ENCODE results near the gene ACSL5.

DNA sequence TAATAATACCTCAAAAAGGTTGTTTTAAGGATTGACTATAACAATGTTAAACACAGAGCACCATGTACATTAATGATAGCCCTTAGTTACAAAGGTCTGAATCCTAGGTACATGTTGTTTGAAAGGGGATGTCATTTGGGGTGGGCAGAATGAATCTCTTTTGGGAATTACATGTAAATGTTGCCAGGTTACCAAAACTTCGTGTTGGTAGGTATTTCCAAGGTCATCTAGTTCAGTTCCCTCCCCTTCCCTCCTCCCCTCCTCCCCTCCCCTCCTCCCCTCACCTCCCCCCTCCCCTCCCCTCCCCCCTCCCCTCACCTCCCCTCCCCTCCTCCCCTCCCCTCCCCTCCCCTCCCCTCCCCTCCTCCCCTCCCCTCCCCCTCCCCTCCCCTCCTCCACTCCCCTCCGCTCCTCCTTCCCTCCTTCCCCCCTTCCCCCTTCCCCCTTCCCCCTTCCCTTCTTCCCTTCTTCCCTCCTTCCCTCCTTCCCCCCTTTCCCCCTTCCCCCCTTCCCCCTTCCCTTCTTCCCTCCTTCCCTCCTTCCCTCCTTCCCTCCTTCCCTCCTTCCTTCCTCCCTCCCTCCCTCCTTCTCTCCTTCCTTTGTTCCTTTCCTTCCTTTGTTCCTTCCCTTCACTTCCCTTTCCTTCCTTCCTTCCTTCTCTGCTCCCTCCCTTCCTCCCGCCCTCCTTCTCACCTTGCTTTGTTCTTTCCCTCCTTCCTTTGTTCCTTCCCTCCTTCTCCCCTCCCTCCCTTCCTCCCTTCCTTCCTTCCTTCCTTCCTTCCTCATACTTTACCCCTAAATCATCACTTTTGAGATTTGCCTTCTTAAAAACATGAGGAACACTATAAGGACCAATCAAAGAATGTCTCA, 81.2 kb downstream of the ACSL5 start:
- TF ChIP-seq TAF1 (IDR thresholded peaks at IDR 0.05; ENCODE audit: borderline replicate concordance, low read depth, low read length): no peak
- TF ChIP-seq, protein P1, sequence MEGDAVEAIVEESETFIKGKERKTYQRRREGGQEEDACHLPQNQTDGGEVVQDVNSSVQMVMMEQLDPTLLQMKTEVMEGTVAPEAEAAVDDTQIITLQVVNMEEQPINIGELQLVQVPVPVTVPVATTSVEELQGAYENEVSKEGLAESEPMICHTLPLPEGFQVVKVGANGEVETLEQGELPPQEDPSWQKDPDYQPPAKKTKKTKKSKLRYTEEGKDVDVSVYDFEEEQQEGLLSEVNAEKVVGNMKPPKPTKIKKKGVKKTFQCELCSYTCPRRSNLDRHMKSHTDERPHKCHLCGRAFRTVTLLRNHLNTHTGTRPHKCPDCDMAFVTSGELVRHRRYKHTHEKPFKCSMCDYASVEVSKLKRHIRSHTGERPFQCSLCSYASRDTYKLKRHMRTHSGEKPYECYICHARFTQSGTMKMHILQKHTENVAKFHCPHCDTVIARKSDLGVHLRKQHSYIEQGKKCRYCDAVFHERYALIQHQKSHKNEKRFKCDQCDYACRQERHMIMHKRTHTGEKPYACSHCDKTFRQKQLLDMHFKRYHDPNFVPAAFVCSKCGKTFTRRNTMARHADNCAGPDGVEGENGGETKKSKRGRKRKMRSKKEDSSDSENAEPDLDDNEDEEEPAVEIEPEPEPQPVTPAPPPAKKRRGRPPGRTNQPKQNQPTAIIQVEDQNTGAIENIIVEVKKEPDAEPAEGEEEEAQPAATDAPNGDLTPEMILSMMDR (IDR thresholded peaks at IDR 0.05): no peak
- no peak for TF ChIP-seq POLR2AphosphoS5 (IDR thresholded peaks at IDR 0.05; ENCODE audit: low read depth, low read length)
- TF ChIP-seq, protein P2, sequence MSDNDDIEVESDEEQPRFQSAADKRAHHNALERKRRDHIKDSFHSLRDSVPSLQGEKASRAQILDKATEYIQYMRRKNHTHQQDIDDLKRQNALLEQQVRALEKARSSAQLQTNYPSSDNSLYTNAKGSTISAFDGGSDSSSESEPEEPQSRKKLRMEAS (IDR thresholded peaks at IDR 0.05; ENCODE audit: low read depth): no peak
- TF ChIP-seq, protein P3, sequence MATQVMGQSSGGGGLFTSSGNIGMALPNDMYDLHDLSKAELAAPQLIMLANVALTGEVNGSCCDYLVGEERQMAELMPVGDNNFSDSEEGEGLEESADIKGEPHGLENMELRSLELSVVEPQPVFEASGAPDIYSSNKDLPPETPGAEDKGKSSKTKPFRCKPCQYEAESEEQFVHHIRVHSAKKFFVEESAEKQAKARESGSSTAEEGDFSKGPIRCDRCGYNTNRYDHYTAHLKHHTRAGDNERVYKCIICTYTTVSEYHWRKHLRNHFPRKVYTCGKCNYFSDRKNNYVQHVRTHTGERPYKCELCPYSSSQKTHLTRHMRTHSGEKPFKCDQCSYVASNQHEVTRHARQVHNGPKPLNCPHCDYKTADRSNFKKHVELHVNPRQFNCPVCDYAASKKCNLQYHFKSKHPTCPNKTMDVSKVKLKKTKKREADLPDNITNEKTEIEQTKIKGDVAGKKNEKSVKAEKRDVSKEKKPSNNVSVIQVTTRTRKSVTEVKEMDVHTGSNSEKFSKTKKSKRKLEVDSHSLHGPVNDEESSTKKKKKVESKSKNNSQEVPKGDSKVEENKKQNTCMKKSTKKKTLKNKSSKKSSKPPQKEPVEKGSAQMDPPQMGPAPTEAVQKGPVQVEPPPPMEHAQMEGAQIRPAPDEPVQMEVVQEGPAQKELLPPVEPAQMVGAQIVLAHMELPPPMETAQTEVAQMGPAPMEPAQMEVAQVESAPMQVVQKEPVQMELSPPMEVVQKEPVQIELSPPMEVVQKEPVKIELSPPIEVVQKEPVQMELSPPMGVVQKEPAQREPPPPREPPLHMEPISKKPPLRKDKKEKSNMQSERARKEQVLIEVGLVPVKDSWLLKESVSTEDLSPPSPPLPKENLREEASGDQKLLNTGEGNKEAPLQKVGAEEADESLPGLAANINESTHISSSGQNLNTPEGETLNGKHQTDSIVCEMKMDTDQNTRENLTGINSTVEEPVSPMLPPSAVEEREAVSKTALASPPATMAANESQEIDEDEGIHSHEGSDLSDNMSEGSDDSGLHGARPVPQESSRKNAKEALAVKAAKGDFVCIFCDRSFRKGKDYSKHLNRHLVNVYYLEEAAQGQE (IDR thresholded peaks at IDR 0.05; ENCODE audit: low read depth, low read length): no peak
- TF ChIP-seq MXI1 (IDR thresholded peaks at IDR 0.05; ENCODE audit: low read depth, low read length): no peak
